ENCODE measurements around the gene PPP1R3C. TPM values are rescaled to one million over a fixed set of nuclear protein-coding genes. Genes with fewer than 3 reads are reported as not detected.

The PPP1R3C gene
- under 1 TPM; 0.08 to 0.15 (median 0.11) TPM for total RNA-seq

DNA sequence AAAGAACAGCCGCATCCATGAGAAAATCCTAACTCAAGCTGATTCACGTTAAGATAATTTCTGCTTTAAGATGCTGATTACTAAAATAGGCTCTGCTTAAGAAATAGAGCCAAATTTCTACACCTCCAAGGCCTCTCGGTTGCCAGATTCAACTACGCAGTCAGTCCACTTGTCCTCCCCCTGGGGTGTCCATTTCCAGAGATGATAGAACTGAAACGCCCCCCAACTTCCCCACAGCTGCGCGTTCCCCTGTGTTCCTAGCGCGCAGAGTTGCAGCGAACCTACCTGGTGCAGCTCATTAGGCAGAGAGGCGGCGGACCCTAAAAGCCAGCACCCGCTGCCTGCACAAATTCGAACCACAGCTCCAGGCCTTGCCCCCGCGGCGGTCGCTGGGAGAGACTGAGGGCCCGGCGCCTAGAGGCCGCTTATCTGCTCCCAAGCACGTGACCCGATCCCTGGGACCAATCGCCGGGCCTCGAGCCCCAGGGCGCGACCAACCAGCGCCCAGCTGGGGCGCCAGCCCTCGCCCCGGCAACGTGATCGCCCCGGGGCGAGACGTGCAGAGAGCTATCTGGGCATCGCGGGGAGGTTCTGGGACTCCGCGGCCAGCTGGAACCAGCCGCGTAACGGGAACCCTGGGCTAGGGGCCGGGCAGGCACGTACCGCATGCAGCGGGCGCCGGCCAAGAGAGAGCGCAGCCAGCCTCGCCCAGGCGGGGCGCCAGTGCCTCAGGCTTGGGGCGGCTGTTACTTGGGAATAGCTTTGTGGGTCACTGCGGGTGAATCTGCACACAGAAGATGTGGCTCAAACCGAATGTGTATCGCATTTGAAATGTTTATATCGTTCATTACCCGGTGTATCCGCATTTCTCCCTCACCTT, at the start of gene PPP1R3C:
PPP1R3C (minus strand) TSS at position 401 of the 880 bp plus-strand sequence; CDS start at position 299, 102 bp downstream.
- Mint-ChIP-seq H3K4me3 (peak within 1 kb of the TSS; percentile 58), H3K36me3 (ENCODE audit: insufficient read depth) (no peaks in the 10 kb centered on the region), H3K27me3 (ENCODE audit: low read depth) (peaks cover 67% of the 10 kb centered on the region), H3K9me3 (no peaks in the 10 kb centered on the region), H3K4me1 (ENCODE audit: low read depth) (peaks cover 4% of the 10 kb centered on the region)
- DNase-seq (peak; percentile 8), ATAC-seq (peak; percentile 87 to 90)

DNA sequence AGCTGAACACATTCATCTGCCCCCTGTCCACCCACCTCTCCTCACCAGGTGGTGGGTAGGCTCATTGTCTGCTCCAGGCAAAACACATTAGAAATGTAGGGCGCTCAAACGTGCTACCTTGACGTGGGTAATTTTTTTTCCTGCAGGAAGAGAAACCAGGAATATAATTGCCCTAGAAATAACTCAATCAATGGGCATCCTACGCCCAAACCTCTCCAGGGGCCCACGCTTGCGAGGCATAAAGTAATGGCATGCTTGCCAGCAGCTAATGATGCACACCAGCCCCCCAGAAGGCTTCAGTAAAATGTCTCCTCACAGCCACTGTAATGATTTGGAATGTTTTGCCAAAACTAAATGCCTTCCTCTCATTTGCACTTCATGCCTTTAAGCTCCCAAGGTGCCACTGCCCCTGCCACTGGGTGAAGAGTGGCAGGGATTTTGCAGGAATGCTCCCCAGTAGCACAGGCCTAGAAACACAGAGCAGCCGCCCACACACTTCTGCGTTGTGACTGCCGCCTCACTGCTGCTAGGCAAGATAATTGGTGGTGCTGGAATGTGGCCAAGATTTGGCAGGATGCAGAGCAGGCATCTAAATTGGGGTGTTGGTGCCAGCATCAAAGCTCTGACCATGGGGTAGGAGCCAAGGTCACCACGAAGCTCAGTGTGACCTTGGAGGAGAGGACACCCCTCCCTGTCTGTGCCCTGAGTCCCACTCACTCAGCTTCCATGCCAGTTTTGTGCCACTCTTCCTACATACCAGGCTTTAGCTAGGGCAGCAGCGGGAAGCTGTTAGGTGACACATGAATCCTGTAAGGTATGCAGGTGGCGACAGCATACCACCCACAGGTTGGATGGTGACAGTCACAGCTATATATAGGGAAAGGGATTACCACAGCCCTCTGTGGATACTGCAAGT, 48.7 kb upstream of the PPP1R3C start:
- Mint-ChIP-seq H3K27me3 (ENCODE audit: low read depth) (no peaks in the 10 kb centered on the region), H3K4me3 (no peak overlapping the region), H3K4me1 (ENCODE audit: low read depth) (no peaks in the 10 kb centered on the region), H3K36me3 (ENCODE audit: insufficient read depth) (no peaks in the 10 kb centered on the region), H3K9me3 (no peaks in the 10 kb centered on the region)
- ATAC-seq (no peak), DNase-seq (no peak)

DNA sequence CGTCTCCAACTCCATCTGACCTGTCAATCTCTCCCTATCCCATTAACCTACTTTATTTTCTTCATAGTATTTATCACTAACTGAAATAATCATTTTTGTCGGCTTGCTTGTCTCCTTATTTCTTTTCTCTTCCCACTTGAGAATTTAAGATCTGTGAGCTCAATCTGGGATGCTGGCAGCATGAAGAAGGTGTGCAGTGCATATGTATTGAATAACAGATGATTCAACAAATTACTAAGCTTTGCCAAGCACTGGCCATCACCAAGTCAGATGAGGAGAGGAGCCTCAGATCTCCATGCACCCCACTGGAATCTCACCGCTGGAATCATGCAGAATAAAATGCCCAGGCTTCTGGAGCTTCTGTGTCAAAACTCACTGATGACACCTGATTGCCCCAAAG, 47.6 kb upstream of the PPP1R3C start:
- ATAC-seq (no peak), DNase-seq (no peak)
- Mint-ChIP-seq H3K36me3 (ENCODE audit: insufficient read depth) (no peaks in the 10 kb centered on the region), H3K9me3 (no peaks in the 10 kb centered on the region), H3K27me3 (ENCODE audit: low read depth) (no peaks in the 10 kb centered on the region), H3K4me1 (ENCODE audit: low read depth) (no peaks in the 10 kb centered on the region), H3K4me3 (no peak overlapping the region)

DNA sequence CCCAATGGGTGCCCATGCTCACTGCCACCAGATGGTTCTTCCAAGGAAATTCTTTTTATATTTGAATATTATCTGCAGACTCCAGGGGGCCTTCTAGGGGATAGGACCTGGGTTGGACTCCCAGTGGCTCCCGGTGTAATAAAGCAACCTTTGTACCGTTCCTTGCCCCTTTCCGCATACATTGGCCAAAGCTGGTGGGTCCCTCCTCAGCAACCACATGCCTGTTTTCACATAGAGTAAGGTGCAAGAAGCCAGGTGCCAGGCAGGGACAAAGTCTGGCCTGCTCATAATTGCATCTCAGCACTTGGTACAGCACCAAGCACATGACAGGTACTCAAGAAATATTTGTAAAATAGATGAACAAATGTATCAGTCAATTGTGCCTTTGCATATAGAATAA, 46.4 kb upstream of the PPP1R3C start:
- DNase-seq: no peak
- no peak for ATAC-seq
- H3K9me3 Mint-ChIP-seq: no peaks in the 10 kb centered on the region
- no peak overlapping the region for H3K4me3 Mint-ChIP-seq
- no peaks in the 10 kb centered on the region for H3K4me1 Mint-ChIP-seq (ENCODE audit: low read depth)
- no peaks in the 10 kb centered on the region for H3K36me3 Mint-ChIP-seq (ENCODE audit: insufficient read depth)
- no peaks in the 10 kb centered on the region for H3K27me3 Mint-ChIP-seq (ENCODE audit: low read depth)

DNA sequence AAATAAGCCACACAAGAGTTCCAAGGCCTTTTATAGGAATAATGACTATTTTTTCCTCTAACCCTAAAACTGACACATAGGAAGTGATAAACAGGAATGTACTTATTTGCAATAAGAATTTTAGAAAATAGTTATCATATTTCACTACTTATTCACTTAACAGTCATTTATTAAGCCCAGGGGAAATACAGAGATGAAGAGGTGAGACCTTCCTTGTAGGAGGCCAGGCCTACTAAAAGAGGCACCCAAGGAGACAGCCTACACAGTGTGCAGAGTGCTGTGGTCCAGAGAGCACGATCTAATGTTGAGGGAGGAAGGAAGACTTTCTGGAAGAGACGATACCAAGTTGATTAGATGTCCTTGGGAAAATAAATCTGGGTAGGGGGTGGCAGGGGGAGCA, 45.0 kb upstream of the PPP1R3C start:
- Mint-ChIP-seq H3K9me3 (no peaks in the 10 kb centered on the region), H3K27me3 (ENCODE audit: low read depth) (no peaks in the 10 kb centered on the region), H3K36me3 (ENCODE audit: insufficient read depth) (no peaks in the 10 kb centered on the region), H3K4me3 (no peak overlapping the region), H3K4me1 (ENCODE audit: low read depth) (no peaks in the 10 kb centered on the region)
- ATAC-seq (no peak), DNase-seq (no peak)

DNA sequence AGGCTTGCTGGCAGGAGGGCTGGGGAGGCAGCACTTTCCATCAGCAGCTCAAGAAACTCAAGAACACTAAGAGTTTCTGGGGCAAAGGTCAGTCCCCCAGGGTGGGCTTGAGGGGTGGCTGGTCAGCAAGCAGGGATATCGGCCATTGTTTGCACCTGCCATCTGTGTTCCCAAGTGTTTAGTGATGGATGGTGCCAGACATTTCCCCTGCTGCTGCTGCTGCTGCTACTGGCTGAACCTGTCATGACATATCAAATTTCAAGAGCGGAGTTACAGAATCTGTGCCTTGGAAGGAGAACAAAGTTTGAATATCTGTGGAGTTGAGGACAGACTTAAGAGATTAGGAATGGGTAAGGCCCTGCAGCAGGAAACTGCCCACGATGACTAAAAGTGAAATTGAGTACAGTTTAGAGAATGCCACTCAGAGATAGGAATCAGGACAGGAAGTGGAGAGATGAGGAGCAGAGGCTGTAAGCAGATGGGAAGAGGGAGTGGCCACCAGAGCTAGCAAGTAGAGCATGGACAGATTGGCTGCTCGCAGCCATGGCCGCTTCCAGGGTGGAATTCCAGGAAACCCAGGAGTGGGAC, 39.2 kb upstream of the PPP1R3C start:
- peaks cover 5% of the 10 kb centered on the region for H3K27me3 Mint-ChIP-seq (ENCODE audit: low read depth)
- ATAC-seq (no peak), DNase-seq (no peak)
- H3K4me1 Mint-ChIP-seq (ENCODE audit: low read depth): peaks cover 2% of the 10 kb centered on the region
- no peak overlapping the region for H3K4me3 Mint-ChIP-seq
- no peaks in the 10 kb centered on the region for H3K36me3 Mint-ChIP-seq (ENCODE audit: insufficient read depth)
- no peaks in the 10 kb centered on the region for H3K9me3 Mint-ChIP-seq

DNA sequence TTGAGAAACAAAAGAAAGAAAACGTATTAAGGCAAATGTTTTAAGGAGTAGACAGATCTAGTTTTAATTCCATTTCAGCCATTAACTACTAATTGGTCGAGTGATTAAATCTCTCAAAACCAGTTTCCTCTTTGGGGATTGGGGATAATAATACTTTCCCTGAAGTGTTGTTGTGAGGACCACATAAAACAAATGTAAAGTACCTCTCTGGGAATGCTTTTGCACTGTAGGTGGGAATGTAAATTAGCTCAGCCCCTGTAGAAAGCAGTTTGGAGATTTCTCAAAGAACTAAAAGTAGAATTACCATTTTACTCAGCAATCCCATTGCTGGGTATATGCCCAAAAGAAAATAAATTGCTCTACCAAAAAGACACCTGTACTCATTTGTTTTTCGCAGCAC, 36.0 kb upstream of the PPP1R3C start:
- peaks cover 2% of the 10 kb centered on the region for H3K4me1 Mint-ChIP-seq (ENCODE audit: low read depth)
- no peak for DNase-seq
- H3K4me3 Mint-ChIP-seq: no peak overlapping the region
- no peak for ATAC-seq
- H3K36me3 Mint-ChIP-seq (ENCODE audit: insufficient read depth): no peaks in the 10 kb centered on the region
- no peaks in the 10 kb centered on the region for H3K9me3 Mint-ChIP-seq
- peaks cover 8% of the 10 kb centered on the region for H3K27me3 Mint-ChIP-seq (ENCODE audit: low read depth)

DNA sequence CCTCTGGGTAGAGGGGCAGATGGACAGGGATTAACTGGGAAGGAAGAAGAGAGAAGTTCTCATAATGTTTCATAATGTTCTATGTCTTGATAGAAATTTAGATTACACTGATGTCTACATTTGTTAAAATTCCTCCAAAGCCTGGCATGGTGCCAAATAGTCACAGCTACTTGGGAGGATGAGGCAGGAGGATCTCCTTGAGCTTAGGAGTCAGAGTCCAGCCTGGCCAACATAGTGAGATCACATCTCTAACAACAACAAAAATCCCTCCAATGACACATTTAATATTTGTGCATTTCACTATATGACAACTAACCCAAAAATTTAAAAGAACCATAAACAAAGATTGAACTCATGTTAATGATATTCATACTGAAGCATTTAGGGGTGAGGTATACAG, 33.0 kb upstream of the PPP1R3C start:
- H3K36me3 Mint-ChIP-seq (ENCODE audit: insufficient read depth): no peaks in the 10 kb centered on the region
- peaks cover 19% of the 10 kb centered on the region for H3K27me3 Mint-ChIP-seq (ENCODE audit: low read depth)
- ATAC-seq (no peak), DNase-seq (no peak)
- no peaks in the 10 kb centered on the region for H3K4me1 Mint-ChIP-seq (ENCODE audit: low read depth)
- H3K9me3 Mint-ChIP-seq: no peaks in the 10 kb centered on the region
- no peak overlapping the region for H3K4me3 Mint-ChIP-seq

DNA sequence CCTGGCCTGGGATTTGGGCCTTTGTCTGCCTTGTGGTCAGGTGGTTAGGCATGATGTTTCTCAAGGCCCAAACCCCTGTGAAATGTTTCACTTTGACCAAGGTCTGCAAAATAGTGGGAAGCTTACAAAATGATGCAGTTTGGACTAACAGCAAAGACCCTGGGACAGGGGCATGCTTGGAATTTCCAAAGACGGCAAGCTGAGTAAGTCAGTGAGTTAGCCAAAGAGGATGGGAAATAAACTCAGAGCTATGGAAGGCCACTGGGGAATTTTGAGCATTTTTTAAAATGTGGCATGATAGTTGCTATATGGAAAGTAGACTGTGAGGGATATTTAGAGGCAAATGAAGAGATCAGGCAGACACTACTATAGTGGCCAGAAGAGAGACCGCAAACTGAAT, 31.6 kb upstream of the PPP1R3C start:
- ATAC-seq (no peak), DNase-seq (no peak)
- no peaks in the 10 kb centered on the region for H3K9me3 Mint-ChIP-seq
- H3K36me3 Mint-ChIP-seq (ENCODE audit: insufficient read depth): no peaks in the 10 kb centered on the region
- no peaks in the 10 kb centered on the region for H3K4me1 Mint-ChIP-seq (ENCODE audit: low read depth)
- no peak overlapping the region for H3K4me3 Mint-ChIP-seq
- peaks cover 21% of the 10 kb centered on the region for H3K27me3 Mint-ChIP-seq (ENCODE audit: low read depth)

DNA sequence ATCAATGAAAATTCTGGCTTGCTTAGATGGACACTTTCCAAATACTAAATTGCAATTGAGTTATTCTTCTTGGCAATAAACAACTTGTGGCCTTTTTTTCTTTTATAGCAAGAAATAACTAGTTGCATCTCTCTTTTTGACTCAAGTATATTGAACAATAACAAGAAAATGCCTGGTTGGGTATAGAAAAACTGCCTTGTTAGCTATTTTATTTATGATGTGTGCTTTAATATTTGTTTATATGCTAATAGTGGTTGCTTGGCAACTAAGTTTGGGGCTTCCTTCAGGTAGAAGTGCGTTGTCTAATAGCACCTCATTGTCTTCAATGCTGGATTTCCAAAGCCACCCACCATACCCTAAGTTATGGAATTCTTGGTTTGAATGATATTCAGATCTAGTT, 30.1 kb upstream of the PPP1R3C start:
- Mint-ChIP-seq H3K9me3 (no peaks in the 10 kb centered on the region), H3K27me3 (ENCODE audit: low read depth) (peaks cover 19% of the 10 kb centered on the region), H3K4me1 (ENCODE audit: low read depth) (no peaks in the 10 kb centered on the region), H3K36me3 (ENCODE audit: insufficient read depth) (no peaks in the 10 kb centered on the region), H3K4me3 (no peak overlapping the region)
- DNase-seq: no peak
- no peak for ATAC-seq

DNA sequence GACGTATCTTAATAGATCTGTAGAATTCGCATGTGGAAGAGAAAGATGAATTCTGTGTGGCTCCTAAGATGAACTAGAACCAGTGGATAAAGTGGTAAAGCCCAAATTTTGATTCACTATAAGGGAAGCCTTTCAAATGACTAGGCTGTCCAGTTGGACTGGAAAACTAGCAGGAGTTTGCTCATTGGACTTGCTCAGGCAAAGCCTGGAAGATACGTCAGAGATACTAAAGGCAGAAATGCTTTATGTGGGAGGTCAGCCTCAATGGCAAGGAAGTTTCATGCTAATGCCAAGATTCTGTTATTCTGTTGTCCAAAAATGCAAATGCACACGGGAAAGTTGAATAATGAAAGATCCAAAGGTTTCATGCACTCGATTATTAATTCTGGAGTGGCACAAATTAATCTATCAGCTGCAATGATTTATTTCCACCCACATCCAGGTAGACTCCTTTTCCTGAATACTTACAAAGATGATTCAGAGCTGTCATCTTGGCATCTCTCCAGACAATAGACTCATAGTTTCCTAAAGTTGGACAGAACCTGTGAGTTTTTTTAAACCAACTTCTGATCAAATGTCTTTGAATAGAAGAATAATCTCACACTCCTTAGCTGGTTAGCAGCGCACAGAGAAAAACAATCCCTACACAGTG, 20.5 kb upstream of the PPP1R3C start:
- no peaks in the 10 kb centered on the region for H3K36me3 Mint-ChIP-seq (ENCODE audit: insufficient read depth)
- H3K27me3 Mint-ChIP-seq (ENCODE audit: low read depth): peaks cover 2% of the 10 kb centered on the region
- H3K4me1 Mint-ChIP-seq (ENCODE audit: low read depth): no peaks in the 10 kb centered on the region
- H3K4me3 Mint-ChIP-seq: no peak overlapping the region
- no peaks in the 10 kb centered on the region for H3K9me3 Mint-ChIP-seq
- no peak for DNase-seq
- no peak for ATAC-seq

DNA sequence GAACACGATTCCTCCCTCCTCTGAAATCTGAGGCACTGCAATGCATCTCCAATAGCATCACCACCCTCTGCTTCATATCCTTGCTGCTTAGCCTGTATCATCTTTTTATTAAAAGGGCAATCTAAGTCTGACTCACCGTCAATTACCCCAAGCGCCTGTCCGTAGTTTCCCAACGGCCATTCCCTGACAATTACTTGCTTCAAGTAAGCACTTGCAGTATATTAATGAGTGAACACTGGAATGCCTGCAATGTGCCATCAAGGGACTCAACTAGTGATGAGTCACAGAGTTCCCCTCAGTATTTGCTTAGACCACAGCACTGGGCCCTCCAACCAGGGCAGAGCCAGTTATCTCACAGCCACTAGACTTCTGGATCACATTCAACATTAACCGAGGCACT, 19.5 kb upstream of the PPP1R3C start:
- Mint-ChIP-seq H3K27me3 (ENCODE audit: low read depth) (peaks cover 2% of the 10 kb centered on the region), H3K36me3 (ENCODE audit: insufficient read depth) (no peaks in the 10 kb centered on the region), H3K4me3 (no peak overlapping the region), H3K9me3 (no peaks in the 10 kb centered on the region), H3K4me1 (ENCODE audit: low read depth) (no peaks in the 10 kb centered on the region)
- ATAC-seq (no peak), DNase-seq (no peak)

DNA sequence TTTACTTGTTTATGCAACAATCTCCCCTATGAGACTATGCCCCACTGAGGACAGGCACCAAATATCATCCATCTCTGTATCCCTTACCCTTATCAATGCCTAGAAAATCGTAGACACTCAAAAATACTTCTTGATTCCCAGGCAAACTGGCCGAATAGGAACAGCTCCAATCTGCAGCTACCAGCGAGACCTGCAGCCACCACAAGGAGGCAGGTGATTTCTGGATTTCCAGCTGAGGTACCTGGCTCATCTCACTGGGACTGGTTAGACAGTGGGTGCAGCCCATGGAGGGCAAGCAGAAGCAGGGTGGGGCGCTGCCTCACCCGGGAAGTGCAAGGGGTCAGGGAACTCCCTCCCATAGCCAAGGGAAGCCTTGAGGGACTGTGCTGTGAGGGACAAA, 10.8 kb upstream of the PPP1R3C start:
- H3K4me1 Mint-ChIP-seq (ENCODE audit: low read depth): no peaks in the 10 kb centered on the region
- H3K36me3 Mint-ChIP-seq (ENCODE audit: insufficient read depth): no peaks in the 10 kb centered on the region
- no peak for DNase-seq
- H3K9me3 Mint-ChIP-seq: no peaks in the 10 kb centered on the region
- peaks cover 35% of the 10 kb centered on the region for H3K27me3 Mint-ChIP-seq (ENCODE audit: low read depth)
- ATAC-seq: no peak
- H3K4me3 Mint-ChIP-seq: no peak overlapping the region

Data from activated T-cell treated with anti-CD3 and anti-CD28 coated beads, Interleukin-2, amount 50 U/mL, for 4 hours (primary cell).